Measurements from ENCODE around the gene H2BW1.
"Not testable (repeated sequence)": the region's sequence is repeated elsewhere in the genome, so short reads cannot be mapped to it uniquely, and the experiment has no call there.

DNA sequence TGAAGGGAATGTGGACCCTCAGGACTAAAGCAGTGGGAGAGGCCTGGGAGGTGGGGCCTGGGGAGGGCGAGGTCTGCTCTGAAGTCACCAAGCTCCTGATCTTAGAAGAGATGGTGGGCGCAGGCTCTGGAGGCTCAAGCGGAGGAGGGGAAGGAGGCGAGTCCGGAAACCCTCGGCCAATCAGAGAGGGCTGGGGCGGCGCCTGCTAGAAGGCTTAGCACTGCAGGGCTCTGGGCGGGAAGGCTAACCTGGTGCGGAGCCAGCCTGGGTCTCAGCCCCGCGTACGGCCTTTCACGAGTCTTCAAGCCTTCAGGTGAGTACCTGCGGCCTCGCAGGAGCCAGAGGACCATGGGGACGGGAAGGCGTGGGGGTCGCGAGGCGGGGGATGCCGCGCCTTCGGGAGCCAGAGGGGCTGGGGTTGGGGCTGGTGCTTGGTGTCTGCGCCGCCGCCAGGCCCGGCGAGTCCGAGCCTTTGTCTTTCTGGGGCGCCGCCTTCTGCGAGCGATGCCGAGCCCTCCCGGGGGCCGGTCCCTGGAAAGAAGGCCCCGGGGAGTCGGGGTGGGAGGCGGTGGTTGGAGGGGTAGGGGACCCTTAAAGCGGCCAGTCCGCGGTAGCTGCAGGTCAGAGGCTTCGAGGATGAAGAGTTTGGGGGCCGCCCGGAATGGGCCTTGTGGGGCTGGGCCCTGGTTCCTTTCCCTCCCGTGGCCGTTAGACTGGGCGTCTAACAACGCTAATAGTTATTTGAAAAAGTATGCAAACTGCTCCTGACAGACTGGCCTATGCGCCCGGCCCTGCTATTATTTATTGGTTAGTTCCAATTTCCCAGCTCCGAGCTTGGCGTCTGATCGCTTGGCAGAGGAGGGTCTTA is 50.9 kb downstream of the H2BW1 start, which contains the start of gene TMSB15B:
- TF ChIP-seq, protein P1, sequence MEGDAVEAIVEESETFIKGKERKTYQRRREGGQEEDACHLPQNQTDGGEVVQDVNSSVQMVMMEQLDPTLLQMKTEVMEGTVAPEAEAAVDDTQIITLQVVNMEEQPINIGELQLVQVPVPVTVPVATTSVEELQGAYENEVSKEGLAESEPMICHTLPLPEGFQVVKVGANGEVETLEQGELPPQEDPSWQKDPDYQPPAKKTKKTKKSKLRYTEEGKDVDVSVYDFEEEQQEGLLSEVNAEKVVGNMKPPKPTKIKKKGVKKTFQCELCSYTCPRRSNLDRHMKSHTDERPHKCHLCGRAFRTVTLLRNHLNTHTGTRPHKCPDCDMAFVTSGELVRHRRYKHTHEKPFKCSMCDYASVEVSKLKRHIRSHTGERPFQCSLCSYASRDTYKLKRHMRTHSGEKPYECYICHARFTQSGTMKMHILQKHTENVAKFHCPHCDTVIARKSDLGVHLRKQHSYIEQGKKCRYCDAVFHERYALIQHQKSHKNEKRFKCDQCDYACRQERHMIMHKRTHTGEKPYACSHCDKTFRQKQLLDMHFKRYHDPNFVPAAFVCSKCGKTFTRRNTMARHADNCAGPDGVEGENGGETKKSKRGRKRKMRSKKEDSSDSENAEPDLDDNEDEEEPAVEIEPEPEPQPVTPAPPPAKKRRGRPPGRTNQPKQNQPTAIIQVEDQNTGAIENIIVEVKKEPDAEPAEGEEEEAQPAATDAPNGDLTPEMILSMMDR (IDR thresholded peaks at IDR 0.05; ENCODE audit: insufficient read depth, low read length, poor library complexity, severe bottlenecking) = not testable (repeated sequence)
- TF ChIP-seq EZH2phosphoT487 (conservative IDR thresholded peaks at IDR 0.05; ENCODE audit: low read length) = not testable (repeated sequence)

Measured in SU-DHL-6 (cell line).